Mesenchymal stem cell (in vitro differentiated cells and primary cell): ENCODE results near the gene CFLAR.

ENCODE experiments used
- DNase-seq: peaks from one replicate; pipeline ENCODE4 v3.0.0-alpha.2; 2013
- H2AFZ ChIP-seq: one replicate; pipeline ENCODE4 v1.6.1; 2013; ENCODE audit warnings: low read depth, mild to moderate bottlenecking, control low read depth, inconsistent platforms, low read length, moderate library complexity
- H2AK5ac ChIP-seq: 2 replicates; pipeline ENCODE4 v1.6.1; 2013; ENCODE audit warnings: low read length, moderate library complexity, mild to moderate bottlenecking, inconsistent platforms; ENCODE audit not compliant: severe bottlenecking
- H2BK120ac ChIP-seq: one replicate; pipeline ENCODE4 v1.6.1; 2013; ENCODE audit warnings: low read depth, mild to moderate bottlenecking, inconsistent platforms, low read length, moderate library complexity
- H2BK12ac ChIP-seq, 2 experiments: one replicate each; pipeline ENCODE4 v1.6.1; 2013; ENCODE audit warnings: inconsistent platforms in 2 of 2, low read length in 2 of 2, mild to moderate bottlenecking in 2 of 2, moderate library complexity in 2 of 2, control low read depth in 1 of 2
- H2BK15ac ChIP-seq: one replicate; pipeline ENCODE4 v1.6.1; 2013; ENCODE audit warnings: mild to moderate bottlenecking, low read depth, inconsistent platforms; ENCODE audit not compliant: poor library complexity, severe bottlenecking
- H2BK5ac ChIP-seq: 2 replicates; pipeline ENCODE4 v1.6.1; 2013; ENCODE audit warnings: low read depth, mild to moderate bottlenecking, low read length, control low read depth, inconsistent platforms; ENCODE audit not compliant: poor library complexity, severe bottlenecking
- H3K14ac ChIP-seq, 2 experiments: one replicate each; pipeline ENCODE4 v1.6.1; 2013; ENCODE audit warnings: inconsistent platforms in 2 of 2, low read length in 2 of 2, control low read depth in 1 of 2, mild to moderate bottlenecking in 1 of 2, moderate library complexity in 1 of 2
- H3K18ac ChIP-seq, 2 experiments: one replicate each; pipeline ENCODE4 v1.6.1; 2013; ENCODE audit warnings: inconsistent platforms in 2 of 2, low read length in 2 of 2, control low read depth in 1 of 2, low read depth in 1 of 2, mild to moderate bottlenecking in 1 of 2
- H3K23ac ChIP-seq, 2 experiments: one replicate each; pipeline ENCODE4 v1.6.1; 2013; ENCODE audit warnings: inconsistent platforms in 2 of 2, low read length in 2 of 2, mild to moderate bottlenecking in 2 of 2, moderate library complexity in 2 of 2, control low read depth in 1 of 2
- H3K27ac ChIP-seq: 2 replicates; pipeline ENCODE4 v1.5.1; 2013; ENCODE audit warnings: mild to moderate bottlenecking, moderate library complexity, low read length, control low read depth, inconsistent platforms; ENCODE audit not compliant: poor library complexity, severe bottlenecking
- H3K27me3 ChIP-seq, 2 experiments: 2 replicates each; pipeline versions ENCODE4 v1.6.1 to v1.7.0; 2013; ENCODE audit warnings: low read length in 2 of 2, mild to moderate bottlenecking in 2 of 2, moderate library complexity in 2 of 2, control low read depth in 1 of 2, inconsistent platforms in 1 of 2; ENCODE audit not compliant: control insufficient read depth in 1 of 2, insufficient read depth in 1 of 2
- H3K36me3 ChIP-seq, 2 experiments: 2 replicates each; pipeline versions ENCODE4 v1.6.1 to v1.7.0; 2013; ENCODE audit warnings: low read length in 2 of 2, control low read depth in 1 of 2, inconsistent platforms in 1 of 2, low read depth in 1 of 2, mild to moderate bottlenecking in 1 of 2; ENCODE audit not compliant: insufficient read depth in 2 of 2, control insufficient read depth in 1 of 2
- H3K4ac ChIP-seq, 2 experiments: one replicate each; pipeline ENCODE4 v1.6.1; 2013; ENCODE audit warnings: inconsistent platforms in 2 of 2, low read length in 2 of 2, mild to moderate bottlenecking in 2 of 2, moderate library complexity in 2 of 2, control low read depth in 1 of 2, low read depth in 1 of 2
- H3K4me1 ChIP-seq: 2 replicates; pipeline ENCODE4 v1.6.1; 2013; ENCODE audit warnings: low read depth, low read length, control low read depth; ENCODE audit not compliant: control insufficient read depth, insufficient read depth
- H3K4me2 ChIP-seq: 2 replicates; pipeline ENCODE4 v1.6.1; 2013; ENCODE audit warnings: low read length, mild to moderate bottlenecking, inconsistent platforms; ENCODE audit not compliant: poor library complexity, severe bottlenecking
- H3K4me3 ChIP-seq, 2 experiments: 2 replicates each; pipeline versions ENCODE4 v1.5.1 to v1.7.0; 2013; ENCODE audit warnings: low read length in 2 of 2, mild to moderate bottlenecking in 2 of 2, control low read depth in 1 of 2, low read depth in 1 of 2; ENCODE audit not compliant: insufficient read depth in 1 of 2
- H3K79me1 ChIP-seq: replicated peaks from 2 replicates; pipeline ENCODE4 v1.6.1; 2013; ENCODE audit warnings: mild to moderate bottlenecking, control low read depth, low read length, inconsistent platforms; ENCODE audit not compliant: poor library complexity, severe bottlenecking
- H3K9ac ChIP-seq: 2 replicates; pipeline ENCODE4 v1.7.0; 2013; ENCODE audit warnings: mild to moderate bottlenecking, low read length, moderate library complexity
- H3K9me3 ChIP-seq: 2 replicates; pipeline ENCODE4 v1.7.0; 2013; ENCODE audit warnings: mild to moderate bottlenecking, low read length; ENCODE audit not compliant: control insufficient read depth
- H4K8ac ChIP-seq: one replicate; pipeline ENCODE4 v1.6.1; 2013; ENCODE audit warnings: inconsistent platforms, mild to moderate bottlenecking, low read length, moderate library complexity
- H4K91ac ChIP-seq: one replicate; pipeline ENCODE4 v1.6.1; 2013; ENCODE audit warnings: mild to moderate bottlenecking, low read length, inconsistent platforms
- WGBS: methylation state at CpG from one replicate; pipeline ENCODE4 v1.1.7; 2013; ENCODE audit warnings: mixed read lengths; 5-methylcytosine and 5-hydroxymethylcytosine counted together

Gene CFLAR

GRCh38 chr2:201128933-201129505 is 13.1 kb downstream of the CFLAR start:
- Histone ChIP-seq H3K23ac (no peak overlapping the region), H2AK5ac (peak overlapping the region; percentile 72), H3K36me3 (peaks cover 4 to 9% of the 10 kb centered on the region in 2 experiments), H3K18ac (peak overlapping the region; percentile 17 to 94), H3K14ac (peak overlapping the region in 1 of 2 experiments; percentile 64), H2AFZ (no peak overlapping the region), H3K79me1 (peaks cover 5% of the 10 kb centered on the region), H3K4me1 (peaks cover 31% of the 10 kb centered on the region), H3K9me3 (no peaks in the 10 kb centered on the region), H4K91ac (peak overlapping the region; percentile 20), H2BK120ac (no peak overlapping the region), H3K9ac (peak overlapping the region; percentile 80), H2BK5ac (peak overlapping the region; percentile 57), H3K27me3 (no peaks in the 10 kb centered on the region), H4K8ac (no peak overlapping the region), H3K27ac (peak overlapping the region; percentile 93), H3K4me3 (peak overlapping the region in 1 of 2 experiments; percentile 38), H2BK15ac (no peak overlapping the region), H2BK12ac (peak overlapping the region in 1 of 2 experiments; percentile 98), H3K4ac (peak overlapping the region; percentile 16 to 85), H3K4me2 (peak overlapping the region; percentile 10)
- 81% methylated on average over 1 of the region's 4 CpGs for WGBS
- peak; percentile 91 for DNase-seq

DNA sequence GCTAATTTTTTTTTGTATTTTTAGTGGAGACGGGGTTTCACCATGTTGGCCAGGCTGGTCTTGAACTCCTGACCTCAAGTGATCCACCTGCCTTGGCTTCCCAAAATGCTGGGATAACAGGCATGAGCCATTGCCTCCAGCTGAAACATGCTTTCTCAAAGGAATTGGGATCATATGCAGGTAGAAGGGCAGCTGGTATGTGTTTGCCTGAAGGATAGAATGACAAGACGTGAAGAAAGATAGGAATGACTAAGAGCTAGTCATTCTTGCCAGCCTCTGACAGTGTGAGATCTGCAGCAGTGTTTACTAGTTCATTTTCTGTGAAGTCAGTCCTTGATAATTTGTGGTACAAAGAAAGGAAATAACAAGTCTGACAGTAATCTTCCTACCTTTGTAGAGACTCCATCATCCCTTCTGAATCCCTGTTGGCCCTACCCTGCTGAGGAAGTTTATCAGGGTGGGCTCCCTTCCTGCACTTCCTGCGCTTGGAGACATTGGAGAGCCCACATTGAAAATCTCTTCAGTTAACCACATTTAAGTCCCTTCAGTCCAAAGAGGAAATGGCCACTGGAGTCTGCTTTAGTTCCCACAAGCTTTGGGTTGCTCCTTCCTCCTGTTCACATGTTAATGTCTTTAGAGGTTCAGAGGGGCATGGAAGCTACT is 14.7 kb downstream of the CFLAR start:
- no peak overlapping the region for H2BK5ac ChIP-seq
- peaks cover 8 to 15% of the 10 kb centered on the region in 2 experiments for H3K36me3 ChIP-seq
- DNase-seq, result peak; percentile 92
- H3K4ac ChIP-seq, result no peak overlapping the region
- H2BK120ac ChIP-seq, result no peak overlapping the region
- peak overlapping the region; percentile 55 for H2AK5ac ChIP-seq
- peak overlapping the region; percentile 1 for H3K4me2 ChIP-seq
- H4K91ac ChIP-seq, result no peak overlapping the region
- no peaks in the 10 kb centered on the region for H3K27me3 ChIP-seq
- H3K9ac ChIP-seq, result peak overlapping the region; percentile 56
- H4K8ac ChIP-seq, result peak overlapping the region; percentile 45
- H3K14ac ChIP-seq, result no peak overlapping the region
- H3K27ac ChIP-seq, result peak overlapping the region; percentile 64
- peak overlapping the region in 1 of 2 experiments; percentile 46 for H3K4me3 ChIP-seq
- H3K79me1 ChIP-seq, result peaks cover 5% of the 10 kb centered on the region
- no peak overlapping the region for H3K18ac ChIP-seq
- WGBS, result 29% methylated on average over 3 of the region's 3 CpGs
- no peak overlapping the region for H2BK15ac ChIP-seq
- peaks cover 23% of the 10 kb centered on the region for H3K4me1 ChIP-seq
- no peak overlapping the region for H3K23ac ChIP-seq
- H2AFZ ChIP-seq, result no peak overlapping the region
- no peaks in the 10 kb centered on the region for H3K9me3 ChIP-seq
- peak overlapping the region in 1 of 2 experiments; percentile 83 for H2BK12ac ChIP-seq

DNA sequence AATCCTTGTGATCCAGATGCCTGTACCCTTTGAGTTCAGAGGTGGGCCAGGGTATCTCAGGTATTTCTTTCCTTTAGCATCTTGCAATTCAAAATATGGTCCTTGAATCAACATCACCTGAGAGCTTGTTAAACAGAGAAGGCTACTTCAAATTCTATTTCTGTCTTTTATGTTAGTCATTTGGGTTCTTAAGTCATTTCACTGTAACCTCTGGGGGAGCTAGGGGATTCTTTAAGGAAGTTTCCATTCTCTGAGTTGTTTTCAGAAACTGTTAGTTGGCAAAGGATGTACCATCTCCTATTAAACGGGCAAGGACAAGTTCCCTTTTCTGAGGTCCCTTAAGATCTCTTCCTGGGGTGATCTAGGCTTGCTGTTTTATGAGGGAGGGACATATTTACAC is 16.6 kb downstream of the CFLAR start:
- Histone ChIP-seq H2BK12ac (no peak overlapping the region), H3K36me3 (peaks cover 23 to 33% of the 10 kb centered on the region in 2 experiments), H3K18ac (no peak overlapping the region), H3K4me3 (no peak overlapping the region), H4K91ac (no peak overlapping the region), H2BK120ac (no peak overlapping the region), H4K8ac (no peak overlapping the region), H3K9ac (no peak overlapping the region), H3K4ac (no peak overlapping the region), H3K14ac (no peak overlapping the region), H2BK5ac (no peak overlapping the region), H3K4me1 (peaks cover 20% of the 10 kb centered on the region), H2BK15ac (no peak overlapping the region), H3K4me2 (peak overlapping the region; percentile 38), H2AK5ac (peak overlapping the region; percentile 65), H2AFZ (no peak overlapping the region), H3K27me3 (no peaks in the 10 kb centered on the region), H3K79me1 (peaks cover 13% of the 10 kb centered on the region), H3K27ac (no peak overlapping the region), H3K9me3 (no peaks in the 10 kb centered on the region), H3K23ac (no peak overlapping the region)
- no peak for DNase-seq
- 98% methylated on average over 1 of the region's 1 CpG for WGBS

DNA sequence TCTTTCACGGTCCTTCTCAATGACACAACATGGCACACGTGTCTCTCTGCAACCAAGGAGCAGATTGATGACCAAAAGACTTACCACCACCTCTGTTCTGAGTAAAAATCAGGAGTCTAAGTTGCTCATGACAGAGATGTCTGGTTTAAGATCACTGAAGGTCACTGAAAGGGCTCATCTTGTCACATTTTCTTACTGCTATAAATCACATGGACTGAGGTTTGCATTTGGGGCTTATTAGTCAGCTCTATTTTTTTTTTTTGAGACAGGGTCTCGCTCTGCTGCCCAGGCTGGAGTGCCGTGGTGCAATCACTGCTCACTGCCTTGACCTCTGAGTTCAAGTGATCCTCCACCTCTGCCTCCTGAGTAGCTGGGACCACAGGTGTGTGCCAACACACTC is 19.4 kb downstream of the CFLAR start:
- Histone ChIP-seq H3K23ac (no peak overlapping the region), H2AFZ (no peak overlapping the region), H2BK15ac (no peak overlapping the region), H3K4me1 (peaks cover 12% of the 10 kb centered on the region), H3K36me3 (peaks cover 43 to 57% of the 10 kb centered on the region in 2 experiments), H3K4me2 (no peak overlapping the region), H2BK120ac (no peak overlapping the region), H3K79me1 (peaks cover 23% of the 10 kb centered on the region), H4K91ac (no peak overlapping the region), H3K27ac (no peak overlapping the region), H3K4ac (no peak overlapping the region), H2AK5ac (no peak overlapping the region), H3K18ac (no peak overlapping the region), H3K9me3 (no peaks in the 10 kb centered on the region), H3K27me3 (no peaks in the 10 kb centered on the region), H3K4me3 (no peak overlapping the region), H2BK12ac (no peak overlapping the region), H3K9ac (peak overlapping the region; percentile 40), H4K8ac (no peak overlapping the region), H2BK5ac (no peak overlapping the region), H3K14ac (no peak overlapping the region)
- 44% methylated on average over 4 of the region's 4 CpGs for WGBS
- DNase-seq, result no peak
